HEK293 (cell line): Measurements from ENCODE around the gene IL10RB.

Experiments used
- GLI4 ChIP-seq: fragments of 450-650 bp; formaldehyde crosslinking; IDR thresholded peaks from 2 replicates; pipeline ENCODE4 v1.5.1; 2016; ENCODE audit warnings: missing biosample characterization, missing genetic modification characterization
- IKZF3 ChIP-seq: fragments of 450-650 bp; IDR thresholded peaks from 2 replicates; pipeline ENCODE4 v1.5.0; 2018; ENCODE audit warnings: missing biosample characterization, mild to moderate bottlenecking, missing genetic modification characterization, moderate library complexity
- KLF1 ChIP-seq: fragments of 450-650 bp; formaldehyde crosslinking; IDR thresholded peaks from 2 replicates; pipeline ENCODE4 v1.5.1; 2016; ENCODE audit warnings: missing biosample characterization, missing genetic modification characterization
- PATZ1 ChIP-seq: fragments of 450-650 bp; formaldehyde crosslinking; IDR thresholded peaks from 2 replicates; pipeline ENCODE4 v1.5.1; 2016; ENCODE audit warnings: missing biosample characterization, missing genetic modification characterization
- PBX3 ChIP-seq: sonication (generic); formaldehyde crosslinking; IDR thresholded peaks from 2 replicates; pipeline ENCODE4 v1.8.1; 2022; ENCODE audit warnings: mild to moderate bottlenecking, moderate library complexity, missing genetic modification reagents
- PRDM1 ChIP-seq: fragments of 450-650 bp; formaldehyde crosslinking; IDR thresholded peaks from 2 replicates; pipeline ENCODE4; 2016; ENCODE audit warnings: missing biosample characterization, missing genetic modification characterization
- SCRT1 ChIP-seq: fragments of 450-650 bp; formaldehyde crosslinking; IDR thresholded peaks from 2 replicates; pipeline ENCODE4 v1.5.1; 2016; ENCODE audit warnings: missing biosample characterization, missing genetic modification characterization, borderline replicate concordance
- TSHZ1 ChIP-seq: fragments of 450-650 bp; formaldehyde crosslinking; IDR thresholded peaks from 2 replicates; pipeline ENCODE4 v1.5.1; 2016; ENCODE audit warnings: missing biosample characterization, missing genetic modification characterization, borderline replicate concordance
- ZBTB10 ChIP-seq: fragments of 450-650 bp; formaldehyde crosslinking; IDR thresholded peaks from 2 replicates; pipeline ENCODE4 v1.5.1; 2016; ENCODE audit warnings: missing biosample characterization, missing genetic modification characterization
- ZNF132 ChIP-seq: fragments of 450-650 bp; formaldehyde crosslinking; IDR thresholded peaks from 2 replicates; pipeline ENCODE4 v1.5.1; 2017; ENCODE audit warnings: missing biosample characterization, missing genetic modification characterization, borderline replicate concordance
- ZNF148 ChIP-seq: fragments of 450-650 bp; formaldehyde crosslinking; IDR thresholded peaks from 2 replicates; pipeline ENCODE4 v1.5.0; 2017; ENCODE audit warnings: missing biosample characterization, missing genetic modification characterization, borderline replicate concordance
- ZNF155 ChIP-seq: fragments of 450-650 bp; formaldehyde crosslinking; IDR thresholded peaks from 2 replicates; pipeline ENCODE4 v1.5.1; 2016; ENCODE audit warnings: missing biosample characterization, missing genetic modification characterization
- ZNF223 ChIP-seq: fragments of 450-650 bp; formaldehyde crosslinking; IDR thresholded peaks from 2 replicates; pipeline ENCODE4 v1.5.1; 2016; ENCODE audit warnings: missing biosample characterization, missing genetic modification characterization
- ZNF292 ChIP-seq: fragments of 450-650 bp; formaldehyde crosslinking; IDR thresholded peaks from 2 replicates; pipeline ENCODE4 v1.5.1; 2016; ENCODE audit warnings: low read depth, missing biosample characterization, missing genetic modification characterization, borderline replicate concordance
- ZNF335 ChIP-seq: fragments of 450-650 bp; formaldehyde crosslinking; conservative IDR thresholded peaks from 2 replicates; pipeline ENCODE4 v1.5.1; 2016; ENCODE audit warnings: missing biosample characterization, missing genetic modification characterization
- ZNF354C ChIP-seq: fragments of 450-650 bp; formaldehyde crosslinking; IDR thresholded peaks from 2 replicates; pipeline ENCODE4 v1.5.1; 2016; ENCODE audit warnings: missing biosample characterization, missing genetic modification characterization, low read depth, borderline replicate concordance
- ZNF645 ChIP-seq: fragments of 450-650 bp; formaldehyde crosslinking; IDR thresholded peaks from 2 replicates; pipeline ENCODE4; 2016; ENCODE audit warnings: missing biosample characterization, missing genetic modification characterization
- ZNF654 ChIP-seq: fragments of 450-650 bp; formaldehyde crosslinking; IDR thresholded peaks from 2 replicates; pipeline ENCODE4 v1.5.1; 2016; ENCODE audit warnings: low read depth, missing biosample characterization, missing genetic modification characterization
- ZNF660 ChIP-seq: fragments of 450-650 bp; IDR thresholded peaks from 2 replicates; pipeline ENCODE4 v1.5.1; 2018; ENCODE audit warnings: missing biosample characterization, mild to moderate bottlenecking, missing genetic modification characterization
- ZNF670 ChIP-seq: fragments of 450-650 bp; formaldehyde crosslinking; IDR thresholded peaks from 2 replicates; pipeline ENCODE4 v1.5.1; 2016; ENCODE audit warnings: missing biosample characterization, missing genetic modification characterization, low read depth
- ZNF707 ChIP-seq: fragments of 450-650 bp; formaldehyde crosslinking; IDR thresholded peaks from 2 replicates; pipeline ENCODE4 v1.5.1; 2016; ENCODE audit warnings: missing biosample characterization, missing genetic modification characterization
- ZNF830 ChIP-seq: fragments of 450-650 bp; IDR thresholded peaks from 2 replicates; pipeline ENCODE4 v1.5.0; 2018; ENCODE audit warnings: missing biosample characterization, missing genetic modification characterization, low read depth, mild to moderate bottlenecking, moderate library complexity
- ZSCAN16 ChIP-seq: fragments of 450-650 bp; formaldehyde crosslinking; IDR thresholded peaks from 2 replicates; pipeline ENCODE4 v1.5.1; 2016; ENCODE audit warnings: missing biosample characterization, missing genetic modification characterization
- ZSCAN23 ChIP-seq: fragments of 450-650 bp; formaldehyde crosslinking; IDR thresholded peaks from 2 replicates; pipeline ENCODE4 v1.5.1; 2016; ENCODE audit warnings: missing biosample characterization, missing genetic modification characterization
- ZXDB ChIP-seq: fragments of 450-650 bp; formaldehyde crosslinking; IDR thresholded peaks from 2 replicates; pipeline ENCODE4 v1.5.1; 2016; ENCODE audit warnings: missing biosample characterization, missing genetic modification characterization

IL10RB gene

GRCh38 chr21:33229784-33230544 is 36.2 kb upstream of the IL10RB start, which contains the start of gene IFNAR2 (continued):
- no peak for TF ChIP-seq ZNF670 (tag by site-specific recombination)
- TF ChIP-seq PATZ1 (tag by site-specific recombination), result peak; percentile 92
- no peak; the same call in 1 of the 2 replicates for TF ChIP-seq ZNF335 (tag by site-specific recombination)
- TF ChIP-seq TSHZ1 (tag by site-specific recombination), result no peak
- TF ChIP-seq ZNF223 (tag by site-specific recombination), result no peak
- TF ChIP-seq ZNF354C (tag by site-specific recombination), result no peak
- no peak for TF ChIP-seq PRDM1 (tag by site-specific recombination)
- 0 out of 2 replicates have a peak, but pooled peaks have one; percentile 52 for TF ChIP-seq ZSCAN16 (tag by site-specific recombination)
- no peak for TF ChIP-seq PBX3
- TF ChIP-seq KLF1 (tag by site-specific recombination), result no peak
- TF ChIP-seq ZNF292 (tag by site-specific recombination), result no peak
- no peak for TF ChIP-seq ZBTB10 (tag by site-specific recombination)
- no peak for TF ChIP-seq ZNF132 (tag by site-specific recombination)
- no peak for TF ChIP-seq ZNF148 (tag by site-specific recombination)
- TF ChIP-seq ZNF654 (tag by site-specific recombination), result no peak
- no peak for TF ChIP-seq SCRT1
- TF ChIP-seq ZSCAN23 (tag by site-specific recombination), result no peak
- 0 out of 2 replicates have a peak, but pooled peaks have one; percentile 55 for TF ChIP-seq ZNF660 (tag by site-specific recombination)
- TF ChIP-seq ZNF645 (tag by site-specific recombination), result no peak
- TF ChIP-seq ZNF830 (tag by site-specific recombination), result no peak
- TF ChIP-seq ZNF155 (tag by site-specific recombination), result no peak
- TF ChIP-seq GLI4 (tag by site-specific recombination), result no peak
- no peak for TF ChIP-seq ZNF707
- peak; percentile 62; the same call in 1 of the 2 replicates for TF ChIP-seq IKZF3 (tag by site-specific recombination)
- TF ChIP-seq ZXDB (tag by site-specific recombination), result peak; percentile 95
